ENCODE data around the gene CD24.

CD24 gene

GRCh38 chr6:106967936-106968555 lies 6.5 kb downstream of the CD24 start:
- no peak for DNase-seq

DNA sequence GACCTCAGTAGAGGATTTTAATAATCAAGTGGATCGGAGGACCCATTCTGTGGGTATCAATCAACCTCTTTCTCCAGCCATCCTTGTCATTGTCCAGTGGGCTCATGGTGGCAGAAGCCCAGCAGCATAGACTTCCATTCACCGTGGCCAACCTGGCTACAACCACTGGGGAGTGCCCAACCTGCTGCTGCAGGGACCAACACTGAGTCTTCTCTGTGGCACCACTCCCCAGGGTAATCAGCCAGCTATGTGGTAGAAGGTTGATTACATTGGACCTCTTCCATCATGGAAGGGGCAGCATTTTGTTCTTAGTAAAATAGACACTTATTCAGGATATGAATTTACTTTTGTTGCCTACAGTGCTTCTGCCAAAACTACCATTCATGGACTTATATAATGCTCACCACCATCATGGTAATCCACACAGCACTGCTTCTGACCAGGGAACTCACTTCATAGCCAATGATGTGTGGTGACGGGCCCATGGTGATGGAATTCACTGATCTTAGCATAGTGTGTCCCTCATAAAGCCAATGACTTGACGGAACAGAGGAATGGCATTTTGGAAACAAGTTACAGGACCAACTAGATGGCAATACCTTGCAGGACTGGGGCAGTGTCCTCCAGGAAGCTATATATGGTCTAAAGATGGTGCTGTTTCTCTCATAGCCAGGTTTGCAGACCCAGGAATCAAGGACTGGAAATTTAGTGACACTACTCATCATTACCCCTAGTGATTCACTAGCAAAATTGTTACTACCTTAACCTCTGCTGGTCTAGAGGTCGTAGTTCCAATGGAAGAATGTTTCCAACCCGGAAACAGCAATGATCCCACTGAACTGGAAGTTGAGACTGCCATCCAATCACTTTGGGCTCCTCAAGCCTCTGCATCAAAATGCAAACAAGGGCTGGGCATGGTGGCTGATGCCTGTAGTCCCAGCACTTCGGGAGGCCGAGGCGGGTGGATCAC lies 7.6 kb downstream of the CD24 start:
- no peak for DNase-seq

GRCh38 chr6:106966229-106966628 lies 8.3 kb downstream of the CD24 start:
- no peak for DNase-seq

- DNase-seq, result no peak
Observed at GRCh38 chr6:106964954-106965353, 9.6 kb downstream of the CD24 start.

- no peak for DNase-seq
Observed at GRCh38 chr6:106964099-106964498, 10.4 kb downstream of the CD24 start.

DNA sequence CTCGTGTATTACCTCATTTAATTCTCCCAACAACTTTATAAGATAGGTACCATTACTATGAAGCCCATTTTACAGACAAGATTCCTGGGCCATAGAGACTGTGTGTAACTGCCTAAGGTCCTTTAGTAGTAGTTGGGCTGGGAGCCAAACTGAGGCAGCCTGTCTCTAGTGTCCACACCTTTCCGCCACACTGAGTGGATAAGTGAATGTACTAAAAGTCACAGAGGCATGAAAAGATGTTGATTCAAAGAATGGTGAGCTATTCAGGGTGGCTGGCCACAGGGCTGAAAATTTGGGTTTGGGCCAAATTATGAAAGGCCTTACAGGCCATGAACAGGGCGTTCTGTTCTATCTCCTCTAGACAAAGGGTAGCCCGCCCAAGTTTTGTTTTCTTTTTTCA lies 11.0 kb downstream of the CD24 start:
- DNase-seq, result no peak

DNA sequence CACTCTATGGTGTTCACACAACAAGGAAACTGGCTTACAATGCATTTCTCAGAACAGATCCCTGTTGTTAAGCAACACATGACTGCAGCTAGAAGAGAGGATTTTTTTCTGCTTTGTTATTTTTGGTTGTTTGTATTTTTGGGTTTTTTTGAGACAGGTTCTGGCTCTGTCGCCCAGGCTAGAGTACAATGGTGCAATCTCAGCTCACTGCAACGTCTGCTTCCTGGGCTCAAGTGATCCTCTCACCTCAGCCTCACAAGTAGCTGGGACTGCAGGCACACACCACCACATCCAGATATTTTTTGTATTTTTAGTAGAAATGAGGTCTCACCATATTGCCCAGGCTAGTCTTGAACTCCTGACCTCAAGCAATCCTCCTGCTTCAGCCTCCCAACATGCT lies 12.7 kb downstream of the CD24 start:
- no peak for DNase-seq

- DNase-seq, result no peak
Observed at GRCh38 chr6:106961136-106961535, 13.4 kb downstream of the CD24 start.

DNA sequence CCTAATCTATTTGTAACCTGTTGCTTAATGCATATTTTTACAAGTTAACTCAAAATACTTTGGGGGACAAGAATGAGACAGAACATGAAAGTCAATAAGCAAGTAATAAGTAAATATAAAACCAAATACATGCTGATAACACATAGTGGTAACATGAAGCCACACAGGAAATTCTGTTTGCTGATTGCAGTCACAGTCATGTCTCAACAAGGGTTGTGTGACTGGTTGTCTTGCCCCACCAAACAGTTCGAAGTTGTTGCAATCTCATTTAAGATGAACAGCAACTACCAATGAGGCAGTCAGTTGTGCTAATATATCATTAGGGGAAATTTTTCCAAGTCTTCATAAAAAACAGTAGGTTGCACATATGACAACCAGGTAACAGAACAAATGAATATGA lies 14.5 kb downstream of the CD24 start:
- no peak for DNase-seq

GRCh38 chr6:106939848-106940247 lies 34.7 kb downstream of the CD24 start:
- DNase-seq, result no peak

GRCh38 chr6:106939208-106939607 lies 35.3 kb downstream of the CD24 start:
- DNase-seq, result no peak

DNA sequence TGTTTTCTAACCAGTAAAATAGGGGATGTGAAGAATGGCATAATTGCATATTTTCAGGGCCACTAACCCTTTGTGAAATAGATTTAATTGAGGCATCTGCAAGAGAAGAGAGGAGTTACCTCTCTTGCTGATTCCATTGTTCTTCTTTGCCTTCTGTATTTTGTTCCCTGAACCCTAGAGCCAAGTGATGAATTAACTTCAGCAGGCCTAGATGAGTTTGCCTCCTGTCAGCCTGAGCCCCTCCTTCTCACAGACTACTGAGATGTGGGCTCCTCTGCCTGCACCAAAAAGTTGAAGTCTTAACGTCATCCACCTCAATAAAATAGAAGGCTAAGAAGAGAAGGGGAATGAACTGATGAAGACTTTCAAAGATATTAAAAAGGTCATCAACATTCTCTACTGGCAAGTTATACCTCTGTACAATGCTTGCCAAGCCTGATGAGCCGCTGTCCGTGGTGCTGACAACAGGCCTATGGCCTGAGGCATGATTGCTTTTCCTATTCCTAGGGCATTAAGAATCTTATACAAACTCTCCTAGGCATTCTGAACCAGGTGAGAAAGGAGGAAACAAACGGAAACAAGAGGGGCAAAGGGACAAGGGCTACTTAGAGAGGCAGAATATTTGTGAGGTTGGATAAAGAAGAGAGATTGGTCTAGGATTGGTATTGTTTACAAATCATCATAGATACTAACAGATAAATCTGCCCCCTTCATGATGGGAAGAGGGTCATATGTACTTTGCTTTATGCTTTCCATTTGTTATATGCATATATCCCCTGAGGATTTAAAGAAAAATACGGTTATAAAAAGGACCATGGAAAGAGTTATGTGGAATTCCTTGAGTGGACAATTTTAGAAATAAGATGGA lies 46.8 kb downstream of the CD24 start:
- no peak for DNase-seq

- DNase-seq, result no peak
Observed at GRCh38 chr6:106925948-106926347, 48.6 kb downstream of the CD24 start.

DNA sequence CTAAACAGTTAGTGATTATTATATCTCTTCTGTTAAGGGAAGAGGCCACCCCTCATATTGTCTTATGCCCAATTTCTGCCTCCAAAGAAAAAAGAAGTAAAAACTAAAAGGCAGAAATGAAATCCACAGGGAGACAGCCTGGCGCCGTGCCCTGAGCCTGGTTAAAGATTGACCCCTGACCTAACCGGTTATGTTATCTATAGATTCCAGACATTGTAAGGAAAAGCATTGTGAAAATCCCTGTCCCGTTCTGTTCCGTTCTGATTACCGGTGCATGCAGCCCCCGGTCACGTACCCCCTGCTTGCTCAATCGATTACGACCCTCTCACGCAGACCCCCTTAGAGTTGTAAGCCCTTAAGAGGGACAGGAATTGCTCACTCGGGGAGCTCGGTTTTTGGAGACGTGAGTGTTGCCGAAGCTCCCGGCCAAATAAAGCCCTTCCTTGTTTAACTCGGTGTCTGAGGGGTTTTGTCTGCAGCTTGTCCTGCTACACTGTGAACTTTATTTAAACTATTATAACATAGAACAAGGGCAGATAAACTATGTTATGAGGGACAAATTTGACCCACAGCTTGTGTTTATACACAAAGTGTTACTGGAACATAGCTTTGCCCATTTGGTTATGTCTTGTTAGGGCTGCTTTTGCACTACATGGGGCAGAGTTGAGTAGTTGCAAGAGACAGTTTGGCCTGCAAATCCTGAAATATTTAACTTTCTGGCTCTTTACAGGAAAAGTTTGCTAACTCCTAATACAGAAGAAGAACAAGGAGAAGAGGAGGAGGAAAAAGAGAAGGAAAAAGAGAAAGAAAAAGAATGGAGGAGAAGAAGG lies 49.6 kb downstream of the CD24 start:
- DNase-seq, result no peak

- DNase-seq, result no peak
Observed at GRCh38 chr6:106922626-106923025, 51.9 kb downstream of the CD24 start.

Data from T-helper 1 cell (primary cell).